Fibroblast of skin of left biceps (primary cell): ENCODE data around the gene CHRND.

Source experiments
- DNase-seq, 2 experiments: peaks; one replicate each; pipeline ENCODE4 v3.0.0-alpha.2; 2013; ENCODE audit warnings: low read depth in 2 of 2

Gene CHRND

GRCh38 chr2:232487385-232488096 is 38.4 kb upstream of the CHRND start, which contains the start of gene ECEL1:
Gene ECEL1 (minus strand): TSS chr2:232487834. CDS start chr2:232486653, 1,181 bp downstream.
- DNase-seq = no peak

DNA sequence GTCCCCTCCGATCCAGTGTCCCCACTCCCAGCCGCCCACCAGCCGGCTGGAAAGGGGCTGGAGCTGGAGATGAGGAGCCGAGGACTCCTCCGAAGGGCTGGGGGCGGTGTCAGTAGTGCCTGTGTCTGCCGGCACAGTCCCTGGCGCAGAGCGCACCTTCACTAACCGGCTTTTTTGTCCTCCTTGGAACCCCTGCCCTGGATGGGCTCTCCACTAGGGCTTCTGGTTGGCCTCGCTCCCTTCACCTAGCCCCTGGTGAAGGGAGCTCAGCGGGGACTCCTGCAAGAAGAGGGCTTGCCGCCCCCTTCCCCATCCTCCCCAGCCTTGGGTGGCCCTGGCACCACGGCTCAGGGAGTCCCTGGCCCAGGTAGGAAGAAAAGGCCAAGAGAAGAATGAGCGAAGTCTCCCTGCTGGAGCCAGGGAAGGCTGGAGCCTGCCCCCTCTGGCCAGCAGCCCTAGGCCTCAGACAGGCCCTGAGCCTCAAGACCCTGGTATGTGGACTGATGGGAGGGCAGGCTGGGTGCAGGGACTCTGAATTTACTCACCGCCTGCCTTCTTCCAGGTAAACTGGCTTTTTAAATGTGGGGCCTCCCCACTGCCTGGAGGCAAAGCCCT is 37.8 kb upstream of the CHRND start:
- DNase-seq = no peak

DNA sequence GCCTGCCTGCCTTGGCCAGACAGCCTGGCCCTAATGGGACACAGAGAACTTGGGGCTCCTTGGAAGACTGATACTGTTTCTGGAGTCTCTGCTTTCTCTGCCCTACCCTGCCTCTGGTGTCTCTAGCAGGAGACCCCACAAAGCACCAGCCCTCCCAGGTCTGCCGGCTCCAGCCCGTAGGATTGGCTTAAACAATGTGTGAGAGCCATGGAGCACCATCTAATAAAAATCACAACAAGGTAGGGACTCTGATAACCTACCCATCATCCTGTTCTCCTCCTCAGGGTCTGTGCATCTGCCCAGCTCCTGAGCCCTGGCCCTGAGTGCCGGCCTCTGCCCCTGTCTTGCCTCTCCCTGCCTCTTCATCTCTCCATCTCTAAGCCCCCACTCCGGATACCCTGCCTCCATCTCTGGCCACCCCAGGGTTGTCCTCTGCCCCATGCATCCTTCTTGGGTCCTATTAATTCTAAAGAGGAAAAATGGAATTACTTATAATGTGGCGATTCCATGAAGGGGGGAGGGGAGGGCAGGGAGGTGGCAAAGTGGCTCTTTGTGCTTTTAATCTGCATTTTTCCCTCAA is 37.1 kb upstream of the CHRND start:
- no peak for DNase-seq

DNA sequence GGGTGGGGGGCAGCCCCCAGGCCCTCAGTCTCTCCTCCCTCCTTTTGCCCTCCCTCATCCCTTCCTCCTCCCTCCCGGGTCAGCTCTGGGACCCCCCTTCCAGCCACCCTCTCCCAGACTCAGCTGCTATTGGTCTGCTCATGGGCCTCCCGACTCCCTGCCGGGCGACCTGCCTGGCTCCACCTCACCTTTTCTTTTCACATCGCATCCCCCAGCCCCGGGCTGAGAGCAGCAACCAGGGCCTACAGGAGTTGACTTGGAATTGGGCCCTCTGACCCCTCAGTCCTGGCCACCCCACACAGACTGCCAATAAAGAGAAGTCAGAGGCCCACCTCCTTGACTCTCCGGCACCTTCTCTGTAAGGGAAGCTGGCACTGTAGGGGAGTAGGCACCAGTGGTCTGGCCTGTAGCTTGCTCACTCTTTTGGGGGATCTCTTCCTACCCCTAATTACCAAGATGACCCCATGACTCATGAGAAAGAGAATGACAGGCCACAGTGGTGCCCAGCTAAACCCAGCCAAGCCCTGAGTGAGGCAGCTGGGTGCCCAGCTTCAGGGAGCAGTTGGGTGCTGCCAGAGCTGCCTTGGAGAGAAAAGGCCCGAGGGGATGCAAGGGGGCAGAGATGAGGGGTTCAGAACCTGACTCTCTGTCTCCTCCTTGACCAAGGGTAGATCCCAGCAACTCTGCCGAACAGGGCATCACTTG is 36.3 kb upstream of the CHRND start:
- DNase-seq = no peak

DNA sequence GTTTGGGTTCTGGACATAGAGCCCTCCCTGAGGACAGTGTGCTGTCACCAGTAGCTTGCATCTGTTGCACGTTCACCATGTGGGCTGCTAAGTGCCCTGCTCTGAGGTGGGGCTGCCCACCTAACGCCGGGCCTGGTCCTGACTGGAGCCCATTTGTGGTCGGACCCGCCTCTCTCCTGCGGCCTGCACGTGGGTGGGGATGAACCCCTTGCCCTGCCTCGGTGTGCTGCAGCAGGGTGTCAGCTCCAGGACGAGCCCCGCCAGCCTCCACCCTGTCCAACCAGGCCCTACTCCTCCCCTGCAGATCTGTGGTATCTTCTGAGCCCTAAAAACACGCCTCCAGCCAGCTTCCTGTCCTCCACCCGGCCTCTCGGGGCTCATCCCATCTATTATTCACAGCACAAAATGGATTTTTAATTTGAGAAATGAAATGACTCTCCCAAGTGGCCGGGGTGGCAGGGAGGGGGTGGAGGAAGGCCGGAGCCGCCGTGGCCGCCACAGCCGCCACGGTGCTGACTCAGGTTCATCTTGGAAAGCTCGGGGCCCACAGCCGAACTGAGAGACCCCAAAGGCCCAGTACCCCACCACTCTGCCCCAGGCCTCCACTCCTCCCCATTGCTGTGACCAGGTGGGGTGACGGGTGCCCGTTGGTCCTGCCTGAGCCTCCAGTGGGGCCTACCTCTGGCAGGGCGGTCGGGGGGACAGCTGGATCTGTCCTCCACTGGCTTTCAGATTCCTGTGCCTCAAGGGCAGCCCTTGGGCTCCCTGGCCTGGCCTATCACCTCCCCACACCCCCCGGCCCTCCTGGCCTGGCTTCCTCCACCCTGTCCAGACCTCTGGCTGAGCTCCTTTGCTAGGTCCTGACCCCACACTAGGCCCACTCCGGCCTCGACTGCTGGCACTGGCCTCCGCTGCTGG is 35.5 kb upstream of the CHRND start:
- DNase-seq = no peak

DNA sequence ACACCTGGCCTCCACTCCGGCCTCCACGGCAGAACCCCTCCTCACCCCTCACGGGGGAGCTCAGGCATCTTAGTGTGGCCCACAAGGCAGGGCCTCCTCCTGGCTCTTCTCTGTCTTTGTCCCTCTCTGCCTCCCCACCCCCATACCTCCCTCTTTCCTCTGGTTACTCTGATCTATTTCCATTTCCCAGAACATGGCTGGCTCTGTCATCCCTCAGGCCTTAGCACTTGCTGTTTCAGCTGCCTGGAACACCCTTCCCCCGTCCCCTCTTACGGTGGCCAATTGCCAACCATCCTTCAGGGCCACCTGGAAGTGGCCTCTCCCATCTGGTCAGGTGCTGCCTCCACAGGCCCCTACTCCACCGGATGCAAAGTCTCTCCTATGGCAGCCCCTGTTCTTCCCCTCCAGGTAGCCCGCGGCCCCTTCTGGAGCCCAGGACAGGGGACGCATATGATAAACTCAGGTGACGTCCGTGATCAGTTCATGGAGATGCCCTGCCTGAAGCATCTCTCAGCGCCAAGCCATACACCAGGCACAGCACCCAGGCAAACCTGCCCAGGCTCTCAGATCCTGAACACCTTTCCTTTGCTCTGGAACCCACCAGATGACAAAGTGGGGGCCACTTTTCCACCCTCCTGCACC is 34.7 kb upstream of the CHRND start:
- DNase-seq = no peak

- no peak for DNase-seq
Measured at GRCh38 chr2:232492236-232492848, 33.6 kb upstream of the CHRND start.

- DNase-seq = no peak
Measured at GRCh38 chr2:232492963-232493700, 32.8 kb upstream of the CHRND start.

- no peak for DNase-seq
Measured at GRCh38 chr2:232493701-232494474, 32.1 kb upstream of the CHRND start.

DNA sequence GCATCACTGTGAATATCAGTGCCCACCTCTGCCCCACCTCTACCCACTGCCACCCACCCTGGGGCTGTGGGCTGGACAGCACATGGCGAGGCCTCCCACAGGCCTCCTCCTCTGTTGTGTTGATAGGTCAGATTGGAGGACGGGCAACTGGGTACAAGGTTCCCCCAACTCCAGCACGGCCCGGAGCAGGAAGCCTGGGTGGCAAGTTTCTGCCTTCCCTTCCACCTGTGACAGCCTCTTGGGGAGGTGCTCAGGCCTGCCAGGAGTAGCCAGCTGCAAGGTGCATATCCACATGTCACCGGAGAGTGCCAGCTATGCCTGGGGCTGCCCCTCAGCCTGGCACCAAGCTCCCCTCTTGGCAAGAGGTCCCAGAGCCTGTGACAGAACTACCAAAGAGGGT is 31.4 kb upstream of the CHRND start:
- DNase-seq = no peak

DNA sequence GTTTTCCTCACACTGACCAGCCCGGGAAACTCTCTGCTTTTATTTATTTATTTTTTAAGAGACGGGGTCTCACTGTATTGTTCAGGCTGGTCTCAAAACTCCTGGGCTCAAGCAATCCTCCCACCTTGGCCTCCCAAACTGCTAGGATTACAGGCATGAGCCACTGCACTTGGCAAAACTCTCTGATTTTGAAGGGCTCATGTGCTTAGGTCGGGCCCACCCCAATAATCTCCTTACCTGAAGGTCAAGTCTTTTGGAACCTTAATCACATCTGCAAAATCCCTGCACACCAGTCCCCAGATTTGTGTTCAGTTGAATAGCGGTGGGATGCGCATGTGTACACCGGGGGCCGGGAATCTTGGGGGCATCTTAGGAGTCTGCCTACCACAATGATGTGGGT is 30.7 kb upstream of the CHRND start:
- DNase-seq = no peak

GRCh38 chr2:232496501-232497270 is 29.3 kb upstream of the CHRND start:
- DNase-seq = no peak

DNA sequence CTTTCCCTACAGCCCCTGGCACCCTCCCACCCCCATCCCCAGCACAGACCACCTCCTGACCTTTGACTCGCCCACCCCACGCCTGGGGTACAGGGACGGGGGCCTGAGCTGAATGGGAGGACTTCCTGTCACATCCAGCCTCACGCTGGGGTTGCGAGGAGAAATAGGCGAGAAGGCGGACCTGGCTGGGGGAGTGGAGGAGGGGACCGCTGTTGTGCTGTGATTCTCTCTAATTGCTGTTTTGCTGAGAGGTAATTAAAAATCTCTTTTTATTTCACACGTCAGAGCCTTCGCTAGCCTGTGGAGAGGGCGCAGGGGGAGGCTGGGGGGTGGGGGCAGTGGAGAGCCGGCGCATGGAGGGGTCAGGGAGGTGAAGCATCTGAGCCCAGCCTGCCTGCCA is 28.6 kb upstream of the CHRND start:
- DNase-seq = no peak

DNA sequence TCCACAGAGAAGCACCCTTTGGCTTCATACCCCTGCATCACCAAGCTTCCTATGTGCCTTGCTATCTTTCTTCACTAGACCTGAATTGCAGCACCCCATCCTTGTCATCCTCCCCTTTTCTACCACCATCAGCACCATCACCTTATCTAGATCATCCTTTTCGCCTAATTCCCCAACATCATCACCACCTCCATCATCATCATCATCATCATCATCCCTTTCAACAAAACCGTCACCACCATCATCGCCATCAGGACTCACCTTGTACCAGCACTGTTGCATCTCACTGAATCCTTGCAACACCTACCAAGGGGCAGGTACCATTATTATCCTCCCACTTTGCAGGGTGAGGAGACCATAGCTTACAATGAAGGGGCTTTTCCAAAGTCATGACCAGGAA is 27.5 kb upstream of the CHRND start:
- no peak for DNase-seq

DNA sequence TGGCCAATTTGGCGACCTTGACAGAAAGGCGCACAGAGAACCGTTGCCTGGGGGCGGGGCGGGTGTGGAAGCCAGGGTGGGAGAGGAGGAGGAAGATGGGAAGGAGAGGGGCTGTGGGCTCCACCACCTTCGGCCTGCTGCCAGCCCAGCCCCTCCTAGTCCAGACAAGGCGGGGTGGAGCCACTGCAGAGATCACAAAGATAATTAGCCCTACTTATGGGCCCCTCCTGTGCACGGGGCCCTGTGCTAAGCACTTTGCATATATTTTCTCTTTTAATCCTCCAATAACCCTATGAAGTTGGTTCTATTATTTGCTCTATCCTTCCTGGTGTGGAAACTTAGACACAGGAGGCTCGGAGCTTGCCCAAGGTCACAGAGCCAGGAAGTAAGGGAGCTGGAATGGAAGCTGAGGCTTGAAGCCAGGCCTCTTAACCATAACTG is 24.6 kb upstream of the CHRND start:
- no peak for DNase-seq

GRCh38 chr2:232501794-232502390 is 24.1 kb upstream of the CHRND start:
- no peak for DNase-seq

DNA sequence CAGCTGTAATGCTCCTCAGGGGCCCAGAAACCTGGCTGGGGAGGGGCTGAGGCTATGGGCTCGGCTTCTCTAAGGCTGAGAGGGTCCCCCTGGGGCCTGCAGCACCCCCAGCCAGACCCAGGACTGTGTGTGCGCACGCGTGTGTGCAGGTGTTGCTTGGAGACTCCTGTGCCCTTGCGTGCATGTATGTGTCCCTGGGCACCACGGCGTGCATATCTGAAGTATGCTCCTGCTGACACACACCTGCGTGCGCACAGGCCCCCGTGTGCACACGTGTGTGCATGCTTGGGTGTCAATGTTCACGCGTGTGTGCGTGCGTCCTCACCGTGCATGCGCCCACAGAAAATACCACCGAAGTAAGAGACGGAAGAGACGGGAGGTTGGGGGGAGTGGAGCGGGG is 23.4 kb upstream of the CHRND start:
- DNase-seq = no peak
